ENCODE measurements around the gene TAPBP.

Gene TAPBP

GRCh38 chr6:33330736-33331135 lies 16.9 kb upstream of the TAPBP start:
- TF ChIP-seq, protein P1, sequence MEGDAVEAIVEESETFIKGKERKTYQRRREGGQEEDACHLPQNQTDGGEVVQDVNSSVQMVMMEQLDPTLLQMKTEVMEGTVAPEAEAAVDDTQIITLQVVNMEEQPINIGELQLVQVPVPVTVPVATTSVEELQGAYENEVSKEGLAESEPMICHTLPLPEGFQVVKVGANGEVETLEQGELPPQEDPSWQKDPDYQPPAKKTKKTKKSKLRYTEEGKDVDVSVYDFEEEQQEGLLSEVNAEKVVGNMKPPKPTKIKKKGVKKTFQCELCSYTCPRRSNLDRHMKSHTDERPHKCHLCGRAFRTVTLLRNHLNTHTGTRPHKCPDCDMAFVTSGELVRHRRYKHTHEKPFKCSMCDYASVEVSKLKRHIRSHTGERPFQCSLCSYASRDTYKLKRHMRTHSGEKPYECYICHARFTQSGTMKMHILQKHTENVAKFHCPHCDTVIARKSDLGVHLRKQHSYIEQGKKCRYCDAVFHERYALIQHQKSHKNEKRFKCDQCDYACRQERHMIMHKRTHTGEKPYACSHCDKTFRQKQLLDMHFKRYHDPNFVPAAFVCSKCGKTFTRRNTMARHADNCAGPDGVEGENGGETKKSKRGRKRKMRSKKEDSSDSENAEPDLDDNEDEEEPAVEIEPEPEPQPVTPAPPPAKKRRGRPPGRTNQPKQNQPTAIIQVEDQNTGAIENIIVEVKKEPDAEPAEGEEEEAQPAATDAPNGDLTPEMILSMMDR (IDR thresholded peaks at IDR 0.05; ENCODE audit: insufficient read depth, low read depth, low read length, missing control alignments), result no peak
- no peak overlapping the region for H3K4me3 ChIP-seq (ENCODE audit: low read depth, low read length)
- no peak for DNase-seq (ENCODE audit: low read depth)

- H3K4me3 ChIP-seq (ENCODE audit: low read depth, low read length), result no peak overlapping the region
- TF ChIP-seq, protein P1 (IDR thresholded peaks at IDR 0.05; ENCODE audit: insufficient read depth, low read depth, low read length, missing control alignments), result no peak
- no peak for DNase-seq (ENCODE audit: low read depth)
These were observed 15.2 kb upstream of the TAPBP start for GRCh38 chr6:33329058-33329457.

DNA sequence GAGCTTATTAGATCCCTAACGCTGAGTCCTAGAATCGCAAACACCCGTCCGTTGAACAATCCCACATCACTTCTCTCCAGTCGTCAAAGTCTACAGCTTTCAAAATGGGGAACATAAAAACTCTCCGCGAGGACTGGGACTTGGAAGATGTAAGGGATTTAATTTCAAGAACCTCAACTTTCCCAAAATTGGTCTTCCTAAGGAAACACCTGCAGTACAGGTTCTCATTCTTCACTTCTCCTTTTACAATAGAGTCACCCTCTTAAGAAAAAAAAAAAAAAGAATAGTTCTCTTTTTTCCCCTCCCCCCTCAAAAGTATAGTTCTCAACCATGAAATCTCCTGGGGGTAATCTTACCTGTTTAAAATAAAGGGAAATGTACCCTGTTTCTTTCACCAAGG lies 10.2 kb upstream of the TAPBP start:
- TF ChIP-seq, protein P1 (IDR thresholded peaks at IDR 0.05; ENCODE audit: insufficient read depth, low read depth, low read length, missing control alignments), result no peak
- peak; percentile 40 for DNase-seq (ENCODE audit: low read depth)
- peak overlapping the region; percentile 65 for H3K4me3 ChIP-seq (ENCODE audit: low read depth, low read length)

DNA sequence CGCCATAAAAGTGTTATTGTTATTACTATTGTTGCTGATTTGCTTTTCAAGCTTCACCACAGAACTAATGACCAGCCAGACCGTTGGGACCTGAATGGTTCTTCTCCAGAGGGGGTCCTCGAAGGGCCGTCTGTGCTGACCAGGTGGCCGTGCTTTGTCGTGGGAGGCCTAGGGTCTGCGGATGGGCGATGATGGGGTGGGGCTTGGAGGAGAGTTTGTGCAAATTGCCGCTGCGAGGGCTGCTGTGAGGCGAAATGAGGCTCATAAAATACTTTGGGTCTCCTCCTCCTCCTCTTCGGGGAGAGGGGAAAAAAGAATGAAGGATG lies 9.7 kb upstream of the TAPBP start:
- no peak for DNase-seq (ENCODE audit: low read depth)

GRCh38 chr6:33321227-33321626 lies 7.3 kb upstream of the TAPBP start:
- no peak for DNase-seq (ENCODE audit: low read depth)
- peak overlapping the region; percentile 65 for H3K4me3 ChIP-seq (ENCODE audit: low read depth, low read length)
- TF ChIP-seq, protein P1 (IDR thresholded peaks at IDR 0.05; ENCODE audit: insufficient read depth, low read depth, low read length, missing control alignments), result no peak

More for the DNA sequence above, 9.7 kb upstream of the TAPBP start:
- peak overlapping the region; percentile 65 for H3K4me3 ChIP-seq (ENCODE audit: low read depth, low read length)
- TF ChIP-seq, protein P1 (IDR thresholded peaks at IDR 0.05; ENCODE audit: insufficient read depth, low read depth, low read length, missing control alignments), result no peak

DNA sequence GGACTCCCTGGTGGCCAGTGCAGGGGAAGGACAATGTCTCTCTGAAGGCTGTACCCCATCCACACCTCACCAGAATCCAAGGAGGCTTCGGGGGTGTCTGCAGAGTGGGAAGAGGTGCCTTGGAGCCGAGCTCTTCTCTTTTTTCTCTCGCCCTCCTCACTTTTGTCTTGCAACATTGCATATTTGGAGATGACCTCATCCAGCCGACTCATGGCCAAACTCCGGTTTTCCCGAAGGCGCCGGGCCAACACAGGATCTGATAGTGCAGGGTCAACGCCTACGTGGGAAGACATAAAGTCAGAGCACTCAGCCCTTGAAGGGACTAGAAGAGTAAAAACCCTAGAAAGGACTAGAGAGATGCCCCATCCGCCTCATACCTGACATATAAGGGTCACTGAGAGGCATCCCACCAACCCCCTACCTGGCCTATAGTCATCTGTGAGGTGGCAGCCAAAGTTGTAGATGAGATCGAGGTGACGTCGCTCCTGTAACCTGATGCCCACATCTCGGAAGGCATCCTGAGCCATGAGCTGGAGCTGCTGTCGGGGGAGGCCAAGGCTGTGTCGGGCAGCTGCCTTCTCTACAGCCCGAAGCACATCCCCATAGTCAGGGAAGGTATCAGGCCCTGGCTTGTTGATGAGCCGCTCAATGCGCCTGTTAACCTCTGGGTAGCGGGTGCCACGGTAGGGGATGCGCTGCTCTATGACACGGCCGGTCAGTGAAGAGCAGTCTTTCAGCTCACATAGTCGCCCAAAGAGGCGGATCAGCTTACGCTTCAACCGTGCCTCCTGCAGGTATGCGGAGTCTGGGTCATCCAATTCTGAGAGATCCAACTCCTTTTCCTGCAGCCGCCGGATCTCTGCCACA lies 6.7 kb upstream of the TAPBP start:
- DNase-seq (ENCODE audit: low read depth), result no peak
- TF ChIP-seq, protein P1 (IDR thresholded peaks at IDR 0.05; ENCODE audit: insufficient read depth, low read depth, low read length, missing control alignments), result no peak
- H3K4me3 ChIP-seq (ENCODE audit: low read depth, low read length), result no peak overlapping the region

DNA sequence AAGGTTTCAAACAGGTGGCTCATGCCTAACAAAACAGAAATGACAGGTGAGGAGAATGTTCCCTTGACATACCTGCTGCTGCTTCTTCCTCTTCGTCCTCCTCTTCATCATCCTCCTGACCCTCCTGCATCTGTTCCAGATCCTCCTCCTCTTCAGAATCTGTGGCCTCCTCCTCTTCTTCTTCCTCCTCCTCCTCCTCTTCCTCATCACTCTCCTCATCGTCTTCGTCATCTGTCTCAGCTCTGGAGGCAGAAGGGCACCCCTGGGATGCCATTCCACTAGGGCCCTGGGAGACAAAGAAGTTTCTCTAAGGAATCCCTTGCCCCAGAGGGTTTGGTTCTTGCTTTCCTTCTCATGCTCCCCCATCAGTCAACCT lies 6.0 kb upstream of the TAPBP start:
- TF ChIP-seq, protein P1 (IDR thresholded peaks at IDR 0.05; ENCODE audit: insufficient read depth, low read depth, low read length, missing control alignments), result no peak
- no peak overlapping the region for H3K4me3 ChIP-seq (ENCODE audit: low read depth, low read length)
- no peak for DNase-seq (ENCODE audit: low read depth)

Measured in GM12865 (cell line).